Liver (tissue), 3 donors: ENCODE results near the gene LINC01488.

ENCODE experiments used
- GABPA ChIP-seq, 2 donors: IDR thresholded peaks in 1 of 2; conservative IDR thresholded peaks in 1 of 2; 2 replicates each; pipeline ENCODE4 v1.6.1; 2016; ENCODE audit warnings: antibody characterized with exemption in 2 of 2, mild to moderate bottlenecking in 1 of 2, moderate library complexity in 1 of 2
- HNF4G ChIP-seq: IDR thresholded peaks from 2 replicates; pipeline ENCODE4 v1.6.1; 2016; ENCODE audit warnings: antibody characterized with exemption
- JUND ChIP-seq, 2 donors: IDR thresholded peaks; 2 replicates each; pipeline ENCODE4 v1.6.1; 2016; ENCODE audit warnings: antibody characterized with exemption in 2 of 2
- RAD21 ChIP-seq, 2 donors: IDR thresholded peaks; 2 replicates each; pipeline ENCODE4 v1.6.1; 2016; ENCODE audit warnings: antibody characterized with exemption in 2 of 2, mild to moderate bottlenecking in 2 of 2
- SP1 ChIP-seq: IDR thresholded peaks from 2 replicates; pipeline ENCODE4 v1.6.1; 2018; ENCODE audit warnings: antibody characterized with exemption, mild to moderate bottlenecking
- TAF1 ChIP-seq: conservative IDR thresholded peaks from 2 replicates; pipeline ENCODE4 v1.6.1; 2016; ENCODE audit warnings: antibody characterized with exemption, mild to moderate bottlenecking
- TF ChIP-seq, protein P1 (sequence below): fragments of 150-350 bp; IDR thresholded peaks from 2 replicates; pipeline ENCODE4 v1.5.1; 2017; ENCODE audit warnings: improper control_type of control experiment, low read depth, low read length; ENCODE audit not compliant: missing input control
- TF ChIP-seq, protein P2 (sequence below): IDR thresholded peaks from 2 replicates; pipeline ENCODE4 v1.6.1; 2016; ENCODE audit warnings: antibody characterized with exemption
- TF ChIP-seq, protein P3 (sequence below): IDR thresholded peaks from 2 replicates; pipeline ENCODE4 v1.6.1; 2016; ENCODE audit warnings: antibody characterized with exemption
- TF ChIP-seq, protein P4 (sequence below): IDR thresholded peaks from 2 replicates; pipeline ENCODE4 v1.6.1; 2016; ENCODE audit warnings: antibody characterized with exemption
- TF ChIP-seq, protein P5 (sequence below): IDR thresholded peaks from 2 replicates; pipeline ENCODE4 v1.6.1; 2016; ENCODE audit warnings: antibody characterized with exemption, mild to moderate bottlenecking
- donor health status: healthy.
- donor health status: healthy.

DNA sequence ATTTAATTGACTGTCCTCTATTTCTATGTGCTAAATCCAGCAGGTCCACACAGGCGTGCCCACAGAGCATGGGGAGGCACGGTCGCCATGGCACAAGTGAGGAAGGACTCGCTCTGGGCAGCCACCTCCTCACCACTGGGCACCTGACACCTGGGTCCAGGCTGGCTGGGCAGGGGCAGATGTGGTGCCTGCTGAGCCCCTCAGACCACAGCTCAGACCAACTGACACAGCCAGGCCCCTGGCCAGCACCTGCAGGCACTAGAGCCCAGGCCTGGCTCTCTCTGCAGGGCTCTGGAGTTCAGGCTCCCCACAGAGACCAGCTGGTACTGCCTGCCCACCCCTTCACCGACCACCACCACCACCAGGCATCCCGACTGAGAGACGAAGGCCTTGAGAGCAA, 27.9 kb downstream of the LINC01488 start:
- TF ChIP-seq, protein P1, sequence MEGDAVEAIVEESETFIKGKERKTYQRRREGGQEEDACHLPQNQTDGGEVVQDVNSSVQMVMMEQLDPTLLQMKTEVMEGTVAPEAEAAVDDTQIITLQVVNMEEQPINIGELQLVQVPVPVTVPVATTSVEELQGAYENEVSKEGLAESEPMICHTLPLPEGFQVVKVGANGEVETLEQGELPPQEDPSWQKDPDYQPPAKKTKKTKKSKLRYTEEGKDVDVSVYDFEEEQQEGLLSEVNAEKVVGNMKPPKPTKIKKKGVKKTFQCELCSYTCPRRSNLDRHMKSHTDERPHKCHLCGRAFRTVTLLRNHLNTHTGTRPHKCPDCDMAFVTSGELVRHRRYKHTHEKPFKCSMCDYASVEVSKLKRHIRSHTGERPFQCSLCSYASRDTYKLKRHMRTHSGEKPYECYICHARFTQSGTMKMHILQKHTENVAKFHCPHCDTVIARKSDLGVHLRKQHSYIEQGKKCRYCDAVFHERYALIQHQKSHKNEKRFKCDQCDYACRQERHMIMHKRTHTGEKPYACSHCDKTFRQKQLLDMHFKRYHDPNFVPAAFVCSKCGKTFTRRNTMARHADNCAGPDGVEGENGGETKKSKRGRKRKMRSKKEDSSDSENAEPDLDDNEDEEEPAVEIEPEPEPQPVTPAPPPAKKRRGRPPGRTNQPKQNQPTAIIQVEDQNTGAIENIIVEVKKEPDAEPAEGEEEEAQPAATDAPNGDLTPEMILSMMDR = no peak
- TF ChIP-seq JUND (IDR thresholded peaks at IDR 0.05) = no peak
- no peak for TF ChIP-seq GABPA (IDR thresholded peaks at IDR 0.05 in 1 of 2, conservative IDR thresholded peaks at IDR 0.05 in 1 of 2)
- TF ChIP-seq RAD21 (IDR thresholded peaks at IDR 0.05) = no peak
- TF ChIP-seq, protein P2, sequence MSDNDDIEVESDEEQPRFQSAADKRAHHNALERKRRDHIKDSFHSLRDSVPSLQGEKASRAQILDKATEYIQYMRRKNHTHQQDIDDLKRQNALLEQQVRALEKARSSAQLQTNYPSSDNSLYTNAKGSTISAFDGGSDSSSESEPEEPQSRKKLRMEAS = no peak
- TF ChIP-seq, protein P3, sequence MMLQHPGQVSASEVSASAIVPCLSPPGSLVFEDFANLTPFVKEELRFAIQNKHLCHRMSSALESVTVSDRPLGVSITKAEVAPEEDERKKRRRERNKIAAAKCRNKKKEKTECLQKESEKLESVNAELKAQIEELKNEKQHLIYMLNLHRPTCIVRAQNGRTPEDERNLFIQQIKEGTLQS = no peak
- TF ChIP-seq TAF1 = no peak
- TF ChIP-seq, protein P4, sequence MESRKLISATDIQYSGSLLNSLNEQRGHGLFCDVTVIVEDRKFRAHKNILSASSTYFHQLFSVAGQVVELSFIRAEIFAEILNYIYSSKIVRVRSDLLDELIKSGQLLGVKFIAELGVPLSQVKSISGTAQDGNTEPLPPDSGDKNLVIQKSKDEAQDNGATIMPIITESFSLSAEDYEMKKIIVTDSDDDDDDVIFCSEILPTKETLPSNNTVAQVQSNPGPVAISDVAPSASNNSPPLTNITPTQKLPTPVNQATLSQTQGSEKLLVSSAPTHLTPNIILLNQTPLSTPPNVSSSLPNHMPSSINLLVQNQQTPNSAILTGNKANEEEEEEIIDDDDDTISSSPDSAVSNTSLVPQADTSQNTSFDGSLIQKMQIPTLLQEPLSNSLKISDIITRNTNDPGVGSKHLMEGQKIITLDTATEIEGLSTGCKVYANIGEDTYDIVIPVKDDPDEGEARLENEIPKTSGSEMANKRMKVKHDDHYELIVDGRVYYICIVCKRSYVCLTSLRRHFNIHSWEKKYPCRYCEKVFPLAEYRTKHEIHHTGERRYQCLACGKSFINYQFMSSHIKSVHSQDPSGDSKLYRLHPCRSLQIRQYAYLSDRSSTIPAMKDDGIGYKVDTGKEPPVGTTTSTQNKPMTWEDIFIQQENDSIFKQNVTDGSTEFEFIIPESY = no peak
- TF ChIP-seq, protein P5, sequence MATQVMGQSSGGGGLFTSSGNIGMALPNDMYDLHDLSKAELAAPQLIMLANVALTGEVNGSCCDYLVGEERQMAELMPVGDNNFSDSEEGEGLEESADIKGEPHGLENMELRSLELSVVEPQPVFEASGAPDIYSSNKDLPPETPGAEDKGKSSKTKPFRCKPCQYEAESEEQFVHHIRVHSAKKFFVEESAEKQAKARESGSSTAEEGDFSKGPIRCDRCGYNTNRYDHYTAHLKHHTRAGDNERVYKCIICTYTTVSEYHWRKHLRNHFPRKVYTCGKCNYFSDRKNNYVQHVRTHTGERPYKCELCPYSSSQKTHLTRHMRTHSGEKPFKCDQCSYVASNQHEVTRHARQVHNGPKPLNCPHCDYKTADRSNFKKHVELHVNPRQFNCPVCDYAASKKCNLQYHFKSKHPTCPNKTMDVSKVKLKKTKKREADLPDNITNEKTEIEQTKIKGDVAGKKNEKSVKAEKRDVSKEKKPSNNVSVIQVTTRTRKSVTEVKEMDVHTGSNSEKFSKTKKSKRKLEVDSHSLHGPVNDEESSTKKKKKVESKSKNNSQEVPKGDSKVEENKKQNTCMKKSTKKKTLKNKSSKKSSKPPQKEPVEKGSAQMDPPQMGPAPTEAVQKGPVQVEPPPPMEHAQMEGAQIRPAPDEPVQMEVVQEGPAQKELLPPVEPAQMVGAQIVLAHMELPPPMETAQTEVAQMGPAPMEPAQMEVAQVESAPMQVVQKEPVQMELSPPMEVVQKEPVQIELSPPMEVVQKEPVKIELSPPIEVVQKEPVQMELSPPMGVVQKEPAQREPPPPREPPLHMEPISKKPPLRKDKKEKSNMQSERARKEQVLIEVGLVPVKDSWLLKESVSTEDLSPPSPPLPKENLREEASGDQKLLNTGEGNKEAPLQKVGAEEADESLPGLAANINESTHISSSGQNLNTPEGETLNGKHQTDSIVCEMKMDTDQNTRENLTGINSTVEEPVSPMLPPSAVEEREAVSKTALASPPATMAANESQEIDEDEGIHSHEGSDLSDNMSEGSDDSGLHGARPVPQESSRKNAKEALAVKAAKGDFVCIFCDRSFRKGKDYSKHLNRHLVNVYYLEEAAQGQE = no peak
- TF ChIP-seq SP1 = no peak
- TF ChIP-seq HNF4G = no peak
